Epithelial cell of esophagus (primary cell): ENCODE measurements around the gene B3GAT1.

Source experiments
- DNase-seq: peaks from one replicate; pipeline ENCODE4 v3.0.0; 2010; ENCODE audit warnings: low read depth
- H3K4me3 ChIP-seq: 2 replicates; pipeline ENCODE4 v1.5.1; 2011; ENCODE audit warnings: mild to moderate bottlenecking, low read length, control low read depth
- TF ChIP-seq, protein P1 (sequence below): IDR thresholded peaks from 2 replicates; pipeline ENCODE4 v1.5.1; 2011; ENCODE audit warnings: low read depth, mild to moderate bottlenecking, low read length, control low read depth, inconsistent platforms; ENCODE audit not compliant: insufficient read depth; ENCODE audit errors: missing control alignments

The B3GAT1 gene

DNA sequence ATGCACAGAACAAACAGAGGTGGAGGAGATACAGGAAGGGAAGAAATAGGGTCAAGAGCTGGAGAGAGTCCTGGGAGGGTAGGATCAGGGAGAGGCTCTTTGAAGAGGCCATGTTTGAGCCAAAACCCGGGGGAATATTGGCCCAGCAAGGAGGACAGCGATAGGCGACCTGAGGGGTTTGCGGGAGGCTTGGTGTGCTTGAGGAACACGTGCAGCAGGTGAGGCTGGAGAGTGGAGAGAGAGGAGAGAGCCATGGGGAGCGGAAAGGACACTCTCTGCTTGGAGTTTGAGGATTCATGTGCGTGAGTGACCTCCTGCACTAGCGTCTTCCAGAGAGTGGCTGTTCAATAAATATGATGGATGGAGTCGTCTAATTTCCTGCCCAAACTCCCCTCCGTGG, 4.7 kb upstream of the B3GAT1 start:
- no peak for DNase-seq
- TF ChIP-seq, protein P1, sequence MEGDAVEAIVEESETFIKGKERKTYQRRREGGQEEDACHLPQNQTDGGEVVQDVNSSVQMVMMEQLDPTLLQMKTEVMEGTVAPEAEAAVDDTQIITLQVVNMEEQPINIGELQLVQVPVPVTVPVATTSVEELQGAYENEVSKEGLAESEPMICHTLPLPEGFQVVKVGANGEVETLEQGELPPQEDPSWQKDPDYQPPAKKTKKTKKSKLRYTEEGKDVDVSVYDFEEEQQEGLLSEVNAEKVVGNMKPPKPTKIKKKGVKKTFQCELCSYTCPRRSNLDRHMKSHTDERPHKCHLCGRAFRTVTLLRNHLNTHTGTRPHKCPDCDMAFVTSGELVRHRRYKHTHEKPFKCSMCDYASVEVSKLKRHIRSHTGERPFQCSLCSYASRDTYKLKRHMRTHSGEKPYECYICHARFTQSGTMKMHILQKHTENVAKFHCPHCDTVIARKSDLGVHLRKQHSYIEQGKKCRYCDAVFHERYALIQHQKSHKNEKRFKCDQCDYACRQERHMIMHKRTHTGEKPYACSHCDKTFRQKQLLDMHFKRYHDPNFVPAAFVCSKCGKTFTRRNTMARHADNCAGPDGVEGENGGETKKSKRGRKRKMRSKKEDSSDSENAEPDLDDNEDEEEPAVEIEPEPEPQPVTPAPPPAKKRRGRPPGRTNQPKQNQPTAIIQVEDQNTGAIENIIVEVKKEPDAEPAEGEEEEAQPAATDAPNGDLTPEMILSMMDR = no peak
- no peak overlapping the region for H3K4me3 ChIP-seq

DNA sequence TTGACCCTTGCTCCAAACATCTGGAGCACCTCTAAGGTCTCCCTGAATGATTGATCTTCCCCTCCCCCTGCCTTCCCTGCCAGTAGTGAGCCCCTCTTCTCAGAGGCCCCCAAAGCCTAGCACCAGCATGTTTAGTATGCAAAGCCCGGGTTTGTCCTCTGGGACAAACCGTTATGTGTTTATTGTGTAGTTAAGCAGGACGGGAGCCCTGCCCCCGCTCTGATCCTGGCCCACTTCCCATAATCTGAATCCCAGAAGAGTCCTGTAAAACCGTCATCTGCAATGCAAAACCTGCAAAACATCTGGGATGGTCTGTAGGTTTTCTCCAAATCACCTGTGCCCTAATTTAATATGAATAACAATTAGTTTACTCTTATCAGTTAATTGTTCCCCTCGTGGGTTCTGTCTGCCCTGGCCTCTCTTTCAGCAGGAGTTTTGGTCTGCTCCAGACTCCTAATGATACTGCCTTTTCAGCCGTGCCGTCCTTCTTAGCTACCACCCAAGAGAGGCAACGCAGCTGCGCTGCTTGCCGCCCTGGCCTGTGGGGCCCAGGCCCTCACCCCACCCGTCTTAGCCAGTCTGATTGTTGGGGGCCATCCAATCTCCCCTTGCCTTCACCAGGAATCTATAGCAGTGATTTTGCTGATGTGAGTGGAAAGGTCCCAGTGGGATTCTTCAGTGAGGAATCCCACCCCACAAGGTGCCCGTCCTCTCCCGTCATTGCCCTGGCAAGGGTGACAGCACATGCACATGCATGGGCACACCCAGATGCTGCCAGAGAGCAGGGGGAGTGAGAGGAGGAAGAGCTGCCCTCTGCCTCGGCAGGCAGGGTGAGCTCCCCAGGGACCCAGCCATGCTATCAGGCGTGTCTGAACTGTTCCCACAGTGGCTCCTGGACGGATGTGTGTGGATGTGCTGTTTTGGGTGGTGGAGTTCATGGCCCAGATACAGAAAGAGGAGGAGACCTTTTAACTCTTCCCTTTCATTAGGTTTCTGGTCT, 3.0 kb upstream of the B3GAT1 start:
- TF ChIP-seq, protein P1 = no peak
- no peak for DNase-seq
- H3K4me3 ChIP-seq = no peak overlapping the region

DNA sequence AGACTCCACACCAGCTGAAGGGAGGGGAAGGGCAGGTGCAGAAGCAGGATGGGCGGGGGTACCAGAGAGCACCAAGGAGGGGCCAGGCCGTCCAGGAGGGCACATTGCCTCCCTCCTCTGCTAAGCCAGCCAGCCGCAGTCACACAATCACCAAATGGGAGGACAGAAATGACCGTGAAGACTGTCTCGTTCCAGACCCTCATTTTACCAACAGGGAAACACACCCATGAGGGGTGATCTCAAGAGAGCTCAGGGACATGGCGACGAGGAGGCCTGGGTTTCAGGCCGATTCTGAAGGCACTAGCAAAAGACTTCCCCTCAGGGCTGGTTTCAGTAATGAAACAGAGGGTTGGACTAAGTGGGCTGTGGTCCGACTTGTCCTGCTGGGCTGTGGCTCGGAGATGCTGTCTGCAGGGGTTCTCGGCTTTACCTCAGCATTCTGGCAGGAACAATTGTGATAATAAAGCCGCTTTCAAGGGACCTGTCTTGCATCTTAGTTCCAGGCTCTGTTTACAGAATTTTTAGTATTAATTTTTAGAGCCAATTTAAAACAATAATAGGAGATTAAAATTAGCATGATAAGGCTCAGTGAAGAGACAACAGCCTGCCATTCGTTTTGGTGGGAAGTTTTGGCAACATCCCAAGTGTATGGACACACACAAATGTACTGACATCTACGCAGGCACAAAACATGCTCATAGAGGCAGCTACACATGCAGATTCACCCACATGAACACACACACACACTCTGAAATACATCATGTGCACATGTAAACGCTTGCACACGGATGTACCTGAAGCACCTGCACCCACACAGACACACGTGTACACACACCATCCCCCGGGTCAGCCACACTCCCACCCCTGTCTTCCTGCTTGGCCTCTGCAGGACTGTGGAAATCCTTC, 2.0 kb upstream of the B3GAT1 start:
- H3K4me3 ChIP-seq = no peak overlapping the region
- TF ChIP-seq, protein P1 = no peak
- DNase-seq = no peak

DNA sequence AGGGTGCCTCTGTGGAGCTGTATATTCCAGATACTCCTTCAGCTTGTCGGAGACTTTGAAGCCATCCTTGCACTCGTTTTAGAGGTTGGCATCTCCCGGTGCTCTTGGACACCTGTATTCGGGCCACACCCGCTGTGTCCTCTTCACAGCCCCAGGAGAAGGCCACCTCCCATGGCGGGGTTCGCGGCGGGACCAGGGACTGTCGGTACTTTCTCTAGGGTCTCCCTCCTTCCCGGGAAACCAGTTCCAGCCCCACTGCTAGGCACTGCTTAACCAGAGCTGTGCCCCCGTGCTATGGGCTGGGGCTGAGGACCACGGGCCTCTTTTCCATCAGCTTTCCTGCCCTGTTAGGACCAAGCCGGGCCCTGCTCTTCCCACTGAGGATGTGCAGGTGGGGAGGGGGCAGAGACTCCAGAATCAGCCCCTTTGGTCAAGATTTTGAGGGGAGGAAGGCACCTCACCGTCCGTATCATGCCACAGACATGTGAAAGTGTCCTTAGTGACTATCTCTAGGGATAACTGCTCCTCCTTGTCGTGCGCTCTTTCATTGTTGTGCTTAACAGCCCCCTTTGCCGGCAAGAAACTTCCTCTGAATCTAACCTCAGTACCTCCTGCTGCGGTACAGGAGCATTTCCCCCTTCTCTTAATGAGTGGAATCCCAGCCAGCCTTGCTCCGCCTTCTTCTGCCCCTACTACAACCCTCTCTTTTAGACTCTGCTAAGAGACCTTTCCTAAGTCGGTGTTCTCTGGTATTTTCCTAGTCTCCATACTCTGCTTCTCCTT, 1.2 kb upstream of the B3GAT1 start:
- DNase-seq = no peak
- TF ChIP-seq, protein P1 = no peak
- H3K4me3 ChIP-seq = no peak overlapping the region

DNA sequence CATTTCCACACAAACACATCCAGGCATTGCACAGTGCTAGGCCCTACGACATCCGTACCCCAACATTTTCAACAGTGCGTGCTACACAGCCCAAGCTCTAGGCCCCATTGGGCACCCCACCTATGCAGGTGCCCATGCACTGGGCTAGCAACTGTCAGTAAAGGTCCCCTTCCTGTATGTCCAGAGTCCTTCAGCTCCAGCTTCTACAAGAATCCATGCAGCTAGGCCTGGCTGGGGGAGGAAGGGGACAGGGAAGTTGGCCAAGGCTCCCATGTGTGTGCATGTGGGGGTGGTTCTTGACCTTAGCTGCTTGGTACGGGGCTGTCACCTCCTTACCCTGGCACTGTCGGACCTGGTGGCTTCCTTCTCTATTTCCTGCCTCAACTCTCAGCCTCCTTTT, 1.3 kb downstream of the B3GAT1 start:
- no peak for DNase-seq
- TF ChIP-seq, protein P1 = no peak
- H3K4me3 ChIP-seq = no peak overlapping the region

DNA sequence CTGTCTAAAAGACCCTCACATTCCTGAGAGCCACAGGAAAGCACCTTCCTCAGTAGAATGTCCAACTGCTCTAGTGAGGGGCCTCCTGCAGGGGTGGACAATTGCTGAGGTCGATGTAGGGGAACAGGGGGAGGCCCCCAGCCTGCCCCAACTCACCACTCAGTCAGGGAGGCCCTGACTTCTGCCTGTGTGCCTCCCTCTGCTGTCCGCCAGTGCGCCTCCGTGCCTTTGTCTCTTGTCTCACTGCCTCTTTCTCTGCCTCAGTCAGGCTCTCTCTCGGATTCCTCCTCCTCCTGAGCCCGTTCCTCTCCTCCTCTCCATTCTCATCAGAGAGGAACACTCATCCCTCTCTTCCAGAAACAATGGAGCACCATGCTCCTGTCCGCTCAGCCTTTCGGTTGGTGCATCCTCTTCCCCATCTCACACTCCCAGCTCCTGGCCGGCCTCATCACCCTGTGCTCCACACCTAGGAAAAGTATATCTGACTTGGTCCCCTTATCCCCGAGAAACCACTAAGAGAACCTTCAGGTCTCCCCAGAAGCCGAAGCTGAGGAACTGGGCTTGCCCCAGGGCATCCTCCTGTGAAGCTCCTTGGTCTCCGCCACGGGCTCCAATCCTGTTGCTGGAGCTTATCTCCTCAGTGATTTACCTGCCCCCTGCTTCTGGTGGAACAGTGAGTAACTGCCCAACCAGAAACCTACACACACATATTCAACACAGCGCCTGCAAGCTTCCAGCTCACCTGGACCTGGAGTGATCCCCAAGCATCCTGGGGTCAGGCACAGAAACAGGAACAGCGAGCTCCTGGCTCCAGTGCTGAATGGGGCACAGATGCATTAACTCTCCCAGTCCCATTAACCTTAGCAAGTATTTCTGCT, 2.3 kb downstream of the B3GAT1 start:
- TF ChIP-seq, protein P1 = no peak
- no peak overlapping the region for H3K4me3 ChIP-seq
- no peak for DNase-seq
